HG03045 (cell line): Measurements from ENCODE around the gene DIS3L2.

Source experiments
- ATAC-seq: cut with Tn5 transposase; IDR thresholded peaks from one replicate; pipeline ENCODE4 v1.9.1; 2021; ENCODE audit warnings: mild to moderate bottlenecking, moderate library complexity; ENCODE audit not compliant: unreplicated experiment

Gene DIS3L2, protein sequence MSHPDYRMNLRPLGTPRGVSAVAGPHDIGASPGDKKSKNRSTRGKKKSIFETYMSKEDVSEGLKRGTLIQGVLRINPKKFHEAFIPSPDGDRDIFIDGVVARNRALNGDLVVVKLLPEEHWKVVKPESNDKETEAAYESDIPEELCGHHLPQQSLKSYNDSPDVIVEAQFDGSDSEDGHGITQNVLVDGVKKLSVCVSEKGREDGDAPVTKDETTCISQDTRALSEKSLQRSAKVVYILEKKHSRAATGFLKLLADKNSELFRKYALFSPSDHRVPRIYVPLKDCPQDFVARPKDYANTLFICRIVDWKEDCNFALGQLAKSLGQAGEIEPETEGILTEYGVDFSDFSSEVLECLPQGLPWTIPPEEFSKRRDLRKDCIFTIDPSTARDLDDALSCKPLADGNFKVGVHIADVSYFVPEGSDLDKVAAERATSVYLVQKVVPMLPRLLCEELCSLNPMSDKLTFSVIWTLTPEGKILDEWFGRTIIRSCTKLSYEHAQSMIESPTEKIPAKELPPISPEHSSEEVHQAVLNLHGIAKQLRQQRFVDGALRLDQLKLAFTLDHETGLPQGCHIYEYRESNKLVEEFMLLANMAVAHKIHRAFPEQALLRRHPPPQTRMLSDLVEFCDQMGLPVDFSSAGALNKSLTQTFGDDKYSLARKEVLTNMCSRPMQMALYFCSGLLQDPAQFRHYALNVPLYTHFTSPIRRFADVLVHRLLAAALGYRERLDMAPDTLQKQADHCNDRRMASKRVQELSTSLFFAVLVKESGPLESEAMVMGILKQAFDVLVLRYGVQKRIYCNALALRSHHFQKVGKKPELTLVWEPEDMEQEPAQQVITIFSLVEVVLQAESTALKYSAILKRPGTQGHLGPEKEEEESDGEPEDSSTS

DNA sequence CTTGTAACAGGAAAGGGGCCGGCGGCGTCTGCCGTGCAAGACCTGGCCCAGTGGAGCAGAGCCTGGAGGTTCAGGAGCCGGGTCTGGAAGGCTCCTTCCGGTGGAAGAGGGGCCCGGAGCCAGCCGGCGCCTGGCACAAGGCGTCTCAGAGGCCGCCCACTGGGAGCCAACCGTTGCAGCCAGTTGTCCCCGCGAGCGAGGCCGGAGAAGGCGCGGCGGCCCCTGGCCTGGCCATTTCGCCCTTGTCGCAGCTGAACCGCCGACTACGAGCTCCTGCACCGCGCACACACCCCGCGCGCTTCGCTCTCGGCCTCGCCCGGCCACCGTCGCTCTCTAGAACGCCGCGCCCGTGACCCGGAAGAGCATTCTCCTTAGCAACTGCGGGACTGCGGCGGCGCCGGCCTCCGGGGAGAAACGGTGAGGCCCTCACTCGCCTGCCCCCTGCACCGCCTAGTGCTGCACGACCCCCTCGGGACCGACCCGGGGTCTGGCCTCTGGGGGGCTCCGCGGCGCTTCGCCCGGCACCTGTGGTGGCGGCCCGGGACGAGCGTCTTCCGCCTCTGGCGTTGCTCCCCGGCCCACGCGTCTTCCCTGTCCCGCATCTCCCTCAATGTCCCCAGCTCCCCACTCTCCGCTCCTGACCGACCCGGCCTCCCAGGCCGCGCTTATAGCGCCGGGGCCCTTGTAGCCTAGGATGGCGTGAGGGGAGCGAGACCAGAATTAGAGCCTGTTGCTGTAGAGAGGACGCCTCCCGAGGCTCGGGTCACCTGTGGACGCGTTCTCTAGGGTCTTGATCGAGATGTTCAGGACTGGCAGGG, at the start of gene DIS3L2:
TSS of gene DIS3L2 (plus strand) at position 365 of the 818 bp plus-strand sequence. CDS start 53,215 bp downstream, outside the sequence.
- peak; percentile 90 for ATAC-seq

DNA sequence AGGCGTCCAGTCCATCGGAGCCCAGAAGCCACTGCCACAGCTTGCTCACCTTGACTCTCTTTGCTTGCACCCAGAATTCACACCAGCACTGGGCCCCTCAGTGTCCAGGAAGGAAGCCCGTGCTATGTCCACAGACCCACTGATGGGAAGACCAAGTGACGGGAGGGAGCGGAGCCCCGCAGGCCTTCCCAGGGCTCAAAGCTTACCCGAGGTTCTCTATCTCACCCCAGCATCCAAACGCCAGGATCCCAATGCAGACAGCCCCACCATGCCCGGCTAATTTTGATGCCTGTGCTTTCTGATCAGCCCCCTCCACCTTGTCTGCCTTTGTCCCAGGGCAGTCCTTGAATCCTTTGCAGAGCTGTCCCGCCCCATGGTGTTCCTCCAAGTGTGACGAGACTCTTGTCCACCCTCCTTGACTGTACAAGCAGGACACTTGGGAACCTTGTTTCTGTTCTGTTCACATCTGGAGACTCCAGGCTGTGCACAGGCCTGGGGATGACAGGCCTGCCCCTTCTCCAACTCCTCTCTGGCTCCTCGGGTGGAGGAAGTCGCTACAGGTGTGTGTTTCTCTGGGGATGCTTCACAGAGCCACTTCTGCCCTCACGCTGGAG, 47.3 kb upstream of the DIS3L2 start:
- ATAC-seq = no peak

DNA sequence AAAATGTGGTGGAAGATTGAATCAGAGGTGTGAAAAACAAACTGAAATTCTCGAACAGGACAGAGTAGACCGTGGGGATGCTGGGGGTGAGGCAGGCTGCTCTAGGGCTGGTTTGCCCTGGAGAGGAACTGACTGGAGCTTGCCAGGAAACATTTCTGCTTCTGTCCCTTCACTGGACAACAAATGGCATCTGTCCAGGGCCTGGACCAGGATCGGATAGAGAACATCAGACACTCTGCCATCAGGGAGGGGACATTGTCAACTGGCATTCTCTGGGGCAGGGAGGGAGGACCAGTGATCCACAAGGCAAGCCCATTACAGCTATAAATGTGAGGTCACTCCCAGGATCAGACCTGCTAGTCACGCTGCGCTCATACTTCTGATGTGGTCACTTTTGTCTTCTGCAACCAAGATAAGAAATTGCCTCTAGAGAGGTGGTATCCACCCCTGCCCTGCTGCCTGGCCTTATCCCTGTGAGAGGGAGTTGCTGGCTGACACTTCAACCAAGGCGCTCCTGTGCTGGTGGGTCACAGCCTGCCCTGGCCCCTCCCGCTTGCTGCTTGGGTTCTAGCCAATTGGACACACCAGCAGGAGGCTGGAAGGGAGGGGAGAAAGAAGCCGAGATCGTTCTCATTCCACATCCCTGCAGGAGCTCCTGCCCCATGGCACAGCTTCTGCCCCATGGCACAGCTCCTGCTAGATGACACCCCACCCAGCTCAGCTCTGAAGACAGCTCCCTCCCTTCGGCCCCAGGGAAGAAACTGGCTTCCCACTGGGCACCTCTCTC, 44.0 kb upstream of the DIS3L2 start:
- ATAC-seq = no peak

DNA sequence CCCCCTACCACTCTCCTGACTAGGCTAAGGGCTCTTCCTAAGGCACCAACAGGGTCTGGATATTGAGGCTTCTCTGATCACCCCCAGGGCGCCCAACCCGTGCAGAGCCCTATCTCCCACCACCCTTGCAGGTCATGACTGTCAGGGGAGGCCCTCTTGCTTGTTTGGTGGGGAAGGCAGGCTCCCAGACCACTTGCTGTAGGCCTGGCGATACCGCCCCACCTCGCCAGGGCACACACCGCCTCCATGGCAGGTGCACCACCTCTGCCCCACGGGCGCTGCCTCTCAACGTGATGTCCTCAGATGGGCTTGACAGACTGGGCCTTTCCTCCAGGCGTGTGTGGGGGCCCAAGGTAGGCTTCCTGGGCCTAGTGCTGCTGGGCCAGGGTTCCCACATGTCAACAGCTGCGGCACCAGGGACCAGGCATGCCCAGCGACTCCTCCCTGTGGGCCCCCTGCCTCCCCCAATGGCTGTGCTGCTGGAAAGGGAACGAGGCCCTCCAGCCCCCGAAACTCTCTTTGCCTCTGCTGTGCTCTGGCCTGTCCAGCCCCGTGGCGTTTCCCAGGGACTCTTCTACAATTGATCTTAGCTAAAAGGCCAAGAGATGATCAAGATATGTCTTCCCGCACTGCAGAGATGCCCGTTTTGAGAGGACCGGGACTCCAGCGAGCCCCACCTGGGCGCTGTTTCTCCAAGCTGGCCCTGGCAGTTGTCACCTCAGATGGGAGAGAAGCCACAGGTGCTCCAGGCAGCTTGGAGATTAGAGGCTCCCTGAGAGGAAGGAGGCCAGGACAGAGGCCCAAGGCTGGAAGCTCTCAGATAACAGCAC, 42.8 kb upstream of the DIS3L2 start:
- ATAC-seq = no peak

DNA sequence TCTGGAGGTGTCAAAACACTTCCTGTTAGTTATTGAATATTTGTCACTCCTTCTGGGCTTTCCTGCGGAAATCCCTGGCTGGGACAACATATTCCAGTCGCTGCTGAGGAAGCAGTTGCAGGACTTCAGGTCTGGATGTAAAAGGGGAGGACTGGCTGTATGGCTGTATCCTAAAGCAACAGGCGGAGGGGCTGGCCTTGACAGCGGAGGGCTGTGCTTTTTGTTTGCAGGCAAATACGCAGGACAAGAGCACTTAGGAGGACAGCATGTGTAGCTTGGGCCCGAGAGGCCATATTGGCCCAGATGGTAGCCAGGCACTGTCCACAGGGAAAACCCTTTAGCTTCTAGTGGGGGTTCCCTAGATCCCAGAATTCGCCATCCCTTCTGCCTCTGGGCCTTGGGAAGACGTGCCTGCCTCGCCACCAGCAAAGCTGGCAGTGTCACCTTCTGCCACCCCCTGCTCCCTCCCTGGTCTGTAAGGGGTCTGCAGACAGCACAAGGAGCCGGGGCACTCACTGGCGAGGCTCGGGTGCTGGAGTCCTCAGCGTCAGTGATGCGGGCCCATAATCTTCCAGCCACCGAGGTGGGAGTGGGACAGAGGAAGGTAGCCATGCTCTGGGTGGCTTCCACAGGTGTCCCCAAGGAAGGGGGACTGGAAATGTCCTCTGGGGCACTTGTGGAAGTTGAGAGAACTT, 42.0 kb upstream of the DIS3L2 start:
- no peak for ATAC-seq

DNA sequence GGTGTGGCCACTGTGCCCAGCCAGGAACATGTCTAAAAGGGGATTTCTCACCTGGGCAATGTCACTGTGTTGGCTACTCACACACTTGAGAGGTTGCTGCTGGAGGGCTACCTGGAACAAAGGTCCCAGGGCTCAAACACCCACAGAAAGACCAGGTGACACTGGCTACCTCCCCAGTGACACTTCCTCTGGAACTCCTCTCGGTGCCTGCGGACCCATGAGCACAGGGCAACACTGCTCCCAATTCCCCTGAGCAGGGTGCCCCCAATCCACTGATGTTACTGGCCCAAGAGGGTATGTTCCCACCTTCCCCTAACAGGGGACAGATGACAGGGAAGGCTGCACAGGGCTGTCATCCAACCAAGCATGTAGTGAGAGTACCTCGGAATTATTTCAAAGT, 41.1 kb upstream of the DIS3L2 start:
- ATAC-seq = no peak

DNA sequence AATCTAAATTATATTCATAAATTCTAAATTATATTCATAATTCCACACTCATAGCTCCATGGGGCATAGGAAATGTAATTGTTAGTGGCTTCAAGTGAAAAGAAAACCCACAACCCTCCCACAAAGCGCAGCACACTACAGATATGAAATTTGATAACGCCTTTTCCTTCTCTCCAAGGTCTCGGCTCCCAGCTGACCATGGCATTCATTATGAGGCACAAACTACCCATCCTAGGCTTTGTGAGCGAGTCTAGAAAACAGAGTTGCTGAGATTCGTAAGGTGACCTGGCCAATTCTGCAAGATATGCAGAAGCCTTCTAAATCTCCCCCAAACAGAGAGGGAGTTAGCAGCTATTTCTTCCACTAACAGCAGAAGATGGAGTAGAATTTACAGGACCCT, 40.7 kb upstream of the DIS3L2 start:
- no peak for ATAC-seq

DNA sequence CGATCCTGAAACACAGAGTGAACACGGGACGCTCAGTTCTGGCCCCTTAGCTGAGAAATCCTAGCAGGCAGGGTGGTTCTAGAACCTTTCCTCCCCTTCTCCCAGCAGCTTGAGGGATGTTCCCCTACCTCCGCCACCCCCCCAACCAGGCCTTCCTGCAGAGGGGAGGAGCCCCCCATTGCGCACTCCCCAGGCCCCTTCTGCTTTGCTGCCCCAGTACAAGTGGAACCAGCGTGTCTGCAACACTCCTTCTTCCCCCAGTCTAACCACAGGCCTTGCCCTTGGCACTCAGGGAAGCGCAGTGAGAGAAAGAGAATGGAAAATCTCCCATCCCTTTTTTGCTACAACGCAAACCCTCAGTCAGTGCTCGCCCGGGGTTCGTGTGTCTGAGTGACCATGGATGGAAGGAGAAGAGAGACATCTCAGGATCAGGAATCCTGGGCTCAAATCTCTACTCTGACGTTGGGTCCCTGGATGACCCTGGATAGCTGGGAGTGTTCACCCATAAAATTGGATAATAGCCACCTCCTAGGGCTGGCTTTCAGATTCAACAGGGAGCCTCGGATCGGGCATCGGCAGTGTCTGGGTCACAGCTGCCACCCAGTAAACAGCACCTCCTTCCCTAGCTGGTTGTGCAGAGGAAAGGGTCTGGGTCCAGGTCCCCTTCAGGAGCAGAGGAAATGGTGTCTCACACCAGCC, 39.1 kb upstream of the DIS3L2 start:
- no peak for ATAC-seq

DNA sequence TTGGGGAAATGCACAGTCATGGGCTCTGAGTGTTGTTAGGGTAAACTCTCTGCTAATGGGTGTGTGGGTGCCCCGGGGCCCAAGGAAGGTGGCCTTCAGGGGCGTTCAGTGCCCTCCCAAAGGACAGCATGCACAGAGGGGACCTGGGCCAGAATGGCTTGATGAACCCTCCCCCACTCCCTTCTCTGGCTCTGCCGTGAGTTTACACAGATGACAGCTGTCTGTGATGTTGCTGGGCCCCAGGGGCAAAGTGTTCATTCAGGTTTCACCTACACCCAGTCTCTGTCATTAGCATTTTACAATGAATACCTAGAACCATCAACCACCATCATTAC, 38.5 kb upstream of the DIS3L2 start:
- ATAC-seq = no peak

DNA sequence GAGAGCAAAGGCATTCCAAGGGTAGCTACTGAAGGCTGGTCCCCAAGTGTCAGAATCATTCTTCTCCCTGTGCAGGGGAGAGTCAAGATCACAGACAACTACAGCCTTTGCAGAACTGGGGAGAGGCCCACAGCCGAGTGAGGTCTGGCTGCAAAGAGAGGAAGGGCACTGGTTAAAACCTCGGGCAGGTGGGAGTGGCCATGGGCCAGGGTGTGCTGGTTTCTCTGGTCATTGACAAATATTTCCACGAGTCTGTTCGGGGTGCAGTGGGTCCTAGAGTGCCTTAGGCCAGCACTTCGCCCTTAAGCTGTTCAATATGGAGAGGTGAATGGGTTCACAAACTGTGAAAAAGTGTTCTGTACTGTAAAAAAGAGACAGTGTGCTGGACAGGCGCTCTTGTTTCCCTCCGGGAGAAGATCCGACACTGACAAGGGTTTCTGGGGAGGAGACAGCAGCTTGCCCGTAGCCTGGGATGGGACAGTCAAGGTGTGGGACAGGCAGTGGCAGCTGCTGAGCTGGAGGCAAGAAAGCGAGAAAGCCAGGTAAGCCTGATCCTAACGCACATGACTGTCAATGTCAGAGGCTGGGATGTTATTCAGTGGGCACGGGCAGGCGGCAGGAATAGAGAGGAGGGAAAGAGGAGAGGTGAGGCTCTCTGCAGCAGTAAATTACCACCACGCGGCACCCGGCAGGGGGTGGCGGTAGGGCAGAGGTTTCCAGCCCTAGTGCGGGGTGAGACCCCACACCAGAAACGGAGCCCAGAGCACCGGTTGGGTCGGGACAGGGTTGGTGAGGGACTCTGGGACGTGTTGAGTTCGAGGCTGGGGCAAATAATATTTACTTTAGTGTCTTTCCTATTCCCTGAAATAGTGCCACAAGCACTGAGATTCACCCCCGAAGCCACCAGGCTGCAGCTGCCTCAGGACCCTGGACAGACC, 37.3 kb upstream of the DIS3L2 start:
- no peak for ATAC-seq

DNA sequence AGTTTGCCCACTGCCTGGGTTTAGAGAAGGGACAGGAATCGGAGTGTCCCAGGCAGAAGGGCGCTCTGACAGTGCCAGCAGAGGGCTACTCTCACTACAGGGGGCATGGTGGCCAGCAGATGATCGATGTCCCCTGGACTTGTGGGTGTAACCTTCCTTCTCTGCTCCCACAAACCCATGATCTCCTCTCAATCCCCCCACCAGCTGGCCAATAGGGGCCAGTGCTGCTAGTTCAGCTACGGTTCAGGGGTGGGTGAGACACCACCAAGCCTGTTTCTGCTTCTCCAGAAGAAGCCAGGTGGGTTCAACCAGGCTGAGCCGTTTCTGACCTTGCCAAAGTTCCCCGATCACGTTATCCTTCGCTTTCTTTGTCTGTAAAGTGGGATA, 36.6 kb upstream of the DIS3L2 start:
- no peak for ATAC-seq

DNA sequence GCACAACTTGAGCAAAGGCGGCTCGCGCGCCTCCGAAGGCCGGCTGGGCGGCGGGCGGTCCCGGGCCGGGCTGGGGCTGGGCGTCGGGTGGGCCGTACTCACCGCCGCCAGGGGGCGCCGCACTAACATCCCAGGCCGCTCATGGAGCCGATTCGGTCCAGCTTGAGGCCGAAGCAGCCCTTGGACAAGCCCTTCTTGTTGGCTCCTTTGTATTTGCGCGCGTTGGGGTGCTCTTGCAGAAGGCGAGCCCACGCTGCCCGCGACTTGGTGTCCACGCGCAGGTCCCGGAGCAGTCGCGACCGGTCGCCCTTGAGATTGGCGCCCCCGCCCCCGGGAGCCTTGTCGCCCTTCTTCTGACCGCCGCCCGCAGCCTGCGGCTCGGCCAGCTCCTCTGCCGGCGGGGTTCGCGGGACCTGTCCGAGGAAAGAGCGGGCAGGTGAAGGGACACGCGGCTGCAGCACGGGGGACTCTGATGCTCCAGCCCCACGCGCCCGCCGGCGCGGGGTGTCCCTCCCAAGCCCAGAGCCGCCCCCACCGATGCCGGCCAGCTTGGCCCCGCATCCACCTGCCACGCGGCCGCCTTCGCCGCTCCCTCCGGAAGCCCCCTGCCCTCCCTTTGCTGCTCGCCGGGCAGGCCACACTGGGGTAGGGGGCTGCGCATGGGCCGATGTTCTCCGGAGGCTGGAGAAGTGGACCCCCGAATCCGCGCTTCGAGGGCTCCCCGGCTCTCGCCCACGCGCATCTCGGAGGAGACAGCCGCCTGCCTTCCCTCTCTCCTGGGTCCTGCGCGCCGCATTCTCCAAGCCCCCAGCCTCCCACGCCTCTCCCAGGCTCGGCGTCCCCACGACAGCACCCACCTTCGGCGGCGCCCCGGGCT, 36.0 kb upstream of the DIS3L2 start:
- peak; percentile 46 for ATAC-seq

DNA sequence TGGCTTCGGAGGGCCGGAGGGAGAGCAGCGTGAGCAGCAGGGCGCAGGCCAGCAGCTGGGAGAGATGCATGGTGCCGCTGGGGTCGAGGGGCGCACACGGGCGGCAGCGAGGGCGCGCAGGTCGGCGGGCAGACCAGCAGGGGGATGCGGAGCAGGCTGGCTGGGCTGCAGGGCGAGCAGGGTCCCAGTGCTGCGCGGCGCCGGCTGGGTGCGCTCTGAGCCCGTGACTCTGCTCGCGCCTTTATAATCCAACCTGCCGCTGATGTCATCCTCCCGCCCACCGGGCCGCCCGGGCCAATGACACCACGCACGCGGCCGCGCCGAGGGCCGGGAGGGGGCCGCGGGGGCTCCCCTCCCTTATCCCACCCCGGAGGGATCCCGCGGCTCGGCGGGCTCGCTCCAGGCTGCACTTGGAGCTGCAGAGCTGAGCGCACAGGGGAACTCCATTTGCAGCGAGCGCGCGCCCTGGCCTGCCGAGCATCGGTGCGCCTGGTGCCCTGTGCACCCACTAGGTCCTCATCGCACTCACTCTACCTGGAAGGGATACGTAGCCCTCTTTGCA, 35.3 kb upstream of the DIS3L2 start, which contains the start of gene NPPC:
TSS of gene NPPC (minus strand) at position 217 of the 562 bp plus-strand sequence. CDS start at position 70, 147 bp downstream.
- no peak for ATAC-seq

DNA sequence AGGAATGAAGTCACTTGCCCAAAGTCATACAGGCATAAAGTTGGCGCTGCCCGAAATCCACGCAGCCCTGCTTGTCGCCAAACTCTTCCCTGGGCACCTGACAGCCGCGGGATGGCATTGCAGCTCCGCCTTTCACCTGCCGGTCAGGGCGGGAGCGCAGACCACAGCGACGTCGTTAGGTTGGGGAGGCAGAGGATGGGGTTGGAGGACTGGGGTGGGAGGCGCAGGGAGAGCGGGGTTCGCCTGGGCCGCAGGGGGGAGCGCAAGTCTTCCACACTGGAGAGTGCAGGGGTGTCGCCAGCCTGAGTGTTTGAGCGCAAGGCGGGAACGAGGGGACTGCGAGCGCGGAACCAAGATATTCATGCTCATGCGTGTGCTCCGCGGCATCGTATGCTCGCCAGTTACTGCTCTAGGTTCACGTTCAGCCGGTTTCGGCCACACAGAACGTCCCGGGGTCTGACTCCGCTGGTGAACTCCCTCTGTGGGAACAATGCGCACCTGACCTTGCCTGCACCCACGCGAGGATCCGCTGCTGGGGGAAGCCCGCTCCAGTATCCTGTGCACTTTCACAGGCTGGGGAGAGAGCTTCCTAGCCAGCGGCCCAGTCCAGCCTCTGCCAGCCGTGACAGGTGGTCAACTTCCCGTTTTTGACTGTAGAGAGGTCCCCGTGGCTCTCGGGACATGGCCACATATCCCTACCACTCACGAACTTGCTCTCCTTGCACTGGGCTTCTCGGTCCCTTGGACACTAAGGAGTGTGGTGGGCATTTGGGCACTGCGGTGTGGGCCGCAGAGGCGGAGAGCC, 34.5 kb upstream of the DIS3L2 start:
- ATAC-seq = no peak

DNA sequence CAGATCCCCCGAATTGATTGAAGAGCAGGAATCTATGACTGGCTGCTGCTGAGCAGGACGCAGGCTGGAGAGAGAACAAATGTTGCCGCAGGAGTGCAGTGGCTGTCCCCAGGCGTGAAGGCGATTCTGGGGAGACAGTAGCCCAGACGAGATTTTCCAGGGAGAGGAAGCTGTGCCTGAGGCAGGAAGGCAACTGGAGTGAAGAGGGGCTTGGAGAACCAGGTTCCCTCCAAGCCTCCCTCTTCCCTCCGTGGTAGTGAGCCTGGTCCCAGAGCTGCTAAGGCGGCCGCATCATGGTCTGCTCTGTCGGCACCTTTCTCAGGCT, 34.0 kb upstream of the DIS3L2 start:
- ATAC-seq = no peak
